Liver (tissue), 9 donors: ENCODE results near the gene PPFIBP1. TPM values are rescaled to one million over a fixed set of nuclear protein-coding genes. Genes with fewer than 3 reads are reported as not detected.
"Not testable (repeated sequence)": the region's sequence is repeated elsewhere in the genome, so short reads cannot be mapped to it uniquely, and the experiment has no call there.

ENCODE experiments used
- DNase-seq: peaks from one replicate; pipeline ENCODE4 v3.0.0-alpha.2; 2017; ENCODE audit warnings: low spot score
- H3K27ac ChIP-seq, 2 donors: one replicate each; pipeline ENCODE4 v1.7.0; 2013; ENCODE audit warnings: inconsistent platforms in 2 of 2, low read length in 2 of 2, control low read depth in 1 of 2, low read depth in 1 of 2, mild to moderate bottlenecking in 1 of 2
- H3K27me3 ChIP-seq, 4 donors: one replicate each; pipeline versions ENCODE4 v1.6.1 to v1.7.0; 2013; ENCODE audit warnings: low read length in 3 of 4, inconsistent platforms in 1 of 4, mild to moderate bottlenecking in 1 of 4, moderate library complexity in 1 of 4; ENCODE audit not compliant: control insufficient read depth in 4 of 4, insufficient read depth in 4 of 4
- H3K36me3 ChIP-seq, 4 donors: one replicate each; pipeline versions ENCODE4 v1.6.1 to v1.7.0; 2013; ENCODE audit warnings: low read length in 3 of 4, mild to moderate bottlenecking in 3 of 4, low read depth in 1 of 4, moderate library complexity in 1 of 4; ENCODE audit not compliant: control insufficient read depth in 4 of 4, insufficient read depth in 3 of 4
- H3K4me1 ChIP-seq, 4 donors: one replicate each; pipeline versions ENCODE4 v1.6.1 to v1.7.0; 2013; ENCODE audit warnings: low read length in 3 of 4, mild to moderate bottlenecking in 3 of 4, moderate library complexity in 1 of 4; ENCODE audit not compliant: control insufficient read depth in 4 of 4, insufficient read depth in 4 of 4
- H3K4me3 ChIP-seq, 3 donors: one replicate each; pipeline versions ENCODE4 v1.6.1 to v1.7.0; 2013; ENCODE audit warnings: low read length in 3 of 3, control low read depth in 1 of 3, low read depth in 1 of 3, mild to moderate bottlenecking in 1 of 3
- H3K9ac ChIP-seq, 2 donors: one replicate each; pipeline ENCODE4 v1.7.0; 2013; ENCODE audit warnings: low read length in 2 of 2, mild to moderate bottlenecking in 2 of 2, moderate library complexity in 2 of 2, control low read depth in 1 of 2, low read depth in 1 of 2
- H3K9me3 ChIP-seq, 4 donors: one replicate each; pipeline versions ENCODE4 v1.6.1 to v1.7.0; 2013; ENCODE audit warnings: low read length in 3 of 4; ENCODE audit not compliant: control insufficient read depth in 4 of 4
- EGR1 ChIP-seq, 2 donors: IDR thresholded peaks; 2 replicates each; pipeline ENCODE4 v1.6.1; 2016 to 2018; ENCODE audit warnings: antibody characterized with exemption in 2 of 2, low read depth in 2 of 2
- FOXA1 ChIP-seq: IDR thresholded peaks from 2 replicates; pipeline ENCODE4 v1.6.1; 2016; ENCODE audit warnings: antibody characterized with exemption
- FOXA2 ChIP-seq: IDR thresholded peaks from 2 replicates; pipeline ENCODE4 v1.6.1; 2016; ENCODE audit warnings: antibody characterized with exemption
- GABPA ChIP-seq, 2 donors: IDR thresholded peaks in 1 of 2; conservative IDR thresholded peaks in 1 of 2; 2 replicates each; pipeline ENCODE4 v1.6.1; 2016; ENCODE audit warnings: antibody characterized with exemption in 2 of 2, mild to moderate bottlenecking in 1 of 2, moderate library complexity in 1 of 2
- HNF4A ChIP-seq, 2 donors: conservative IDR thresholded peaks; 2 replicates each; pipeline ENCODE4 v1.6.1; 2016; ENCODE audit warnings: antibody characterized with exemption in 2 of 2, mild to moderate bottlenecking in 2 of 2
- HNF4G ChIP-seq: IDR thresholded peaks from 2 replicates; pipeline ENCODE4 v1.6.1; 2016; ENCODE audit warnings: antibody characterized with exemption
- JUND ChIP-seq, 2 donors: IDR thresholded peaks; 2 replicates each; pipeline ENCODE4 v1.6.1; 2016; ENCODE audit warnings: antibody characterized with exemption in 2 of 2
- RAD21 ChIP-seq, 2 donors: IDR thresholded peaks; 2 replicates each; pipeline ENCODE4 v1.6.1; 2016; ENCODE audit warnings: antibody characterized with exemption in 2 of 2, mild to moderate bottlenecking in 2 of 2
- REST ChIP-seq: IDR thresholded peaks from 2 replicates; pipeline ENCODE4 v1.6.1; 2016; ENCODE audit warnings: antibody characterized with exemption, mild to moderate bottlenecking
- RXRA ChIP-seq, 2 donors: IDR thresholded peaks; 2 replicates each; pipeline ENCODE4 v1.6.1; 2017 to 2018; ENCODE audit warnings: antibody characterized with exemption in 2 of 2, mild to moderate bottlenecking in 1 of 2
- SP1 ChIP-seq: IDR thresholded peaks from 2 replicates; pipeline ENCODE4 v1.6.1; 2018; ENCODE audit warnings: antibody characterized with exemption, mild to moderate bottlenecking
- TAF1 ChIP-seq: conservative IDR thresholded peaks from 2 replicates; pipeline ENCODE4 v1.6.1; 2016; ENCODE audit warnings: antibody characterized with exemption, mild to moderate bottlenecking
- YY1 ChIP-seq: IDR thresholded peaks from 2 replicates; pipeline ENCODE4 v1.6.1; 2016; ENCODE audit warnings: antibody characterized with exemption, mild to moderate bottlenecking
- ZBTB33 ChIP-seq: IDR thresholded peaks from 2 replicates; pipeline ENCODE4 v1.6.1; 2016; ENCODE audit warnings: antibody characterized with exemption
- WGBS: extraction: QIAGEN DNeasy Blood & Tissue Kit; methylation state at CpG from one replicate; pipeline ENCODE4 v1.1.7; 2013; 5-methylcytosine and 5-hydroxymethylcytosine counted together
- polyA plus RNA-seq, 2 donors: library from polyadenylated mRNA; stranded (reverse) in 1 of 2; unstranded in 1 of 2; fragments of 200-250 nt in 1 of 2; fragments of >200 nt in 1 of 2; fragmentation: Nextera tagmentation in 1 of 2; extraction: Ambion mirVana in 1 of 2; gene quantifications; one replicate each; pipeline versions ENCODE4 v1.2.1 to v1.2.3, GENCODE V29; 2013 to 2015
- total RNA-seq, 2 donors: library from RNA; depleted of rRNA; stranded (reverse); fragments of >200 nt; gene quantifications; one replicate each; pipeline ENCODE4 v1.2.3, GENCODE V29; 2014
- TF ChIP-seq, protein P1 (sequence below): IDR thresholded peaks from 2 replicates; pipeline ENCODE4 v1.6.1; 2016; ENCODE audit warnings: antibody characterized with exemption
- donor health status: healthy.
- donor health status: healthy.
- donor health status: healthy.
- donor health status: healthy.
- donor health status: healthy.

The PPFIBP1 gene
- total and polyA plus RNA-seq, 4 donors: 10.5 to 65.8 (median 17.4) TPM

DNA sequence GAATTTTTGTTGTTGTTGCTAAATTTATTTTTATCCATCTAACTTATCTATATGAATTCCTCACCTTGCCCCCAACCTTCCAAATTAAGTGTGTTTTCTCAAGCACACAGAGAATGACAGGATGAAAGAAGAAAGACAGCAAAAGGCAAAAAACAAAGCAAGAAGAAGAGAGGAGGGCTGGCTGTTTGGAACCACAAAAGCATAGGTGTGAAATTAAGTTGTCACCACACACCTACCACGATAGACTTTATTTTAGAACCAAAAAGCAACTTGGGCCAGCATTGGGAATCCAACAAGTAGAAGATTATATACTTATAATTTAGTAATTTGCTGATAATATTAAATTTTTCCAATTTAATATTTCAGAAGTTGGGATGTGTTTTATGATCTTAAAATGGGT, 113.5 kb downstream of the PPFIBP1 start:
- Histone ChIP-seq H3K9me3 (no peaks in the 10 kb centered on the region), H3K27me3 (no peaks in the 10 kb centered on the region), H3K27ac (no peak overlapping the region), H3K36me3 (peaks cover 0 to 2% (median 0%) of the 10 kb centered on the region in 4 donors), H3K9ac (no peak overlapping the region), H3K4me1 (peaks cover 5 to 13% (median 9%) of the 10 kb centered on the region in 4 donors), H3K4me3 (no peak overlapping the region)
- no peak for DNase-seq
- no peak for TF ChIP-seq JUND (IDR thresholded peaks at IDR 0.05)
- no peak for TF ChIP-seq HNF4A (conservative IDR thresholded peaks at IDR 0.05)
- TF ChIP-seq, protein P1, sequence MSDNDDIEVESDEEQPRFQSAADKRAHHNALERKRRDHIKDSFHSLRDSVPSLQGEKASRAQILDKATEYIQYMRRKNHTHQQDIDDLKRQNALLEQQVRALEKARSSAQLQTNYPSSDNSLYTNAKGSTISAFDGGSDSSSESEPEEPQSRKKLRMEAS: no peak
- TF ChIP-seq EGR1 (IDR thresholded peaks at IDR 0.05; ENCODE audit: low read depth in 2 of 2): no peak
- no peak for TF ChIP-seq REST
- no peak for TF ChIP-seq RXRA (IDR thresholded peaks at IDR 0.05)
- TF ChIP-seq YY1: no peak
- TF ChIP-seq SP1: no peak
- TF ChIP-seq TAF1: no peak
- no peak for TF ChIP-seq GABPA (IDR thresholded peaks at IDR 0.05 in 1 of 2, conservative IDR thresholded peaks at IDR 0.05 in 1 of 2)
- no peak for TF ChIP-seq RAD21 (IDR thresholded peaks at IDR 0.05)
- no peak for TF ChIP-seq ZBTB33
- no peak for TF ChIP-seq HNF4G
- WGBS: 85% methylated on average over 1 of the region's 1 CpG

DNA sequence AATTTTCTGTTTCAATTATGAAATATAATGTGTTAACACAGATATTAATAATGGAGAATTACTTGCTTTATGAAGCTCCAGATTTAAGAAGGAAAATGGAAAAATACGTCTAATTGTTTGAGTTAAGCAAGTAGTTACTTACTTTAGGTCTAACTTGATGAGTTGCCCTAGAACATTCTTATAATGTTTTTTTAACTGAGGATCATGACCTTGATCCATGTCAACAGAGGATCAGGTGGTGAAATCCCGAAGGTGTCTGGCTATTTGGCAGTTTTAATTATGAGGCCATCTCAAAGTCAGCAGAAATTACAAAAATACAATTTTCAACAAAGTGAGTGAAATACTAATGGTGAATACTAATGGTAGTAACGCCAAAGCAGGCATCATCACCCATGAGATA, 115.3 kb downstream of the PPFIBP1 start:
- Histone ChIP-seq H3K4me3 (no peak overlapping the region), H3K36me3 (peaks cover 0 to 2% (median 0%) of the 10 kb centered on the region in 4 donors), H3K27ac (no peak overlapping the region), H3K9ac (no peak overlapping the region), H3K27me3 (no peaks in the 10 kb centered on the region), H3K9me3 (no peaks in the 10 kb centered on the region), H3K4me1 (peaks cover 5 to 12% (median 9%) of the 10 kb centered on the region in 4 donors)
- TF ChIP-seq FOXA1 (peak; percentile 70), JUND (IDR thresholded peaks at IDR 0.05) (no peak), FOXA2 (peak; percentile 87), RXRA (IDR thresholded peaks at IDR 0.05) (peak; percentile 30 to 47), HNF4A (conservative IDR thresholded peaks at IDR 0.05) (peak; percentile 46 to 58)
- TF ChIP-seq, protein P1: no peak
- 30% methylated on average over 3 of the region's 3 CpGs for WGBS
- DNase-seq: no peak

DNA sequence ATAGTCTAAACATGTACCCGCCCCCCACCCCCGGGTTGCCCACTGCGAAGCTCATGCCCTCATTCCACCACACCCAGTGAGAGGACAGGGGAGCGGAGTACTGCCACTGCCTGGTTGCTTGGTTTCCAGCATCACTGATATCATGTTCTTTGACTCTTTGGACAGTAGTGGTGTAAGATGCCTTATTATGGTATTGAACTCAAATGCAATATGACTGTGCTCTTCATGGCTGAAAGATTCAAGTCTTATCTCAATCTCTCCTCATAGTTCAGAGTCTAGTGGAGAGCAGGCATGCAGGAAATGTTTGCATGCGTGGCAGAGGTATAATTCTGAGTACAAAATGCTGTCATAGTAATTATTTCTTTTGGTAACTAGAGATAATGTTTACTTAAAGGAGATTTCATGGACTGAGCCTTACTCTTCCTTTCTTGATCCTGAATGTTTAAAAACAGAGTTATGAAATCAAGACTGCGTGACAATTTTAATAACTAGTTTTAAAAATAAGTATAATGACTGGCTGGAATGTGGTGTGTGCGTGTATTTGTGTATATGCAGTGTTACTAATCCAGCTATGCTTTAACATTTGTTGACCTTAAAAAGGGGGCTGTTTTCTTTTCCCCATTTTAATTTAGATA, 116.7 kb downstream of the PPFIBP1 start:
- H3K27me3 ChIP-seq, H3K36me3 ChIP-seq, H3K9ac ChIP-seq, H3K9me3 ChIP-seq, H3K27ac ChIP-seq, DNase-seq, H3K4me3 ChIP-seq: not testable (repeated sequence)
- WGBS: 82% methylated on average over 7 of the region's 7 CpGs
- H3K4me1 ChIP-seq: peaks cover 5 to 12% (median 9%) of the 10 kb centered on the region in 4 donors

GRCh38 chr12:27642361-27642760, 118.4 kb downstream of the PPFIBP1 start:
- 97% methylated on average over 4 of the region's 4 CpGs for WGBS

More at GRCh38 chr12:27642361-27642760, 118.4 kb downstream of the PPFIBP1 start:
- H3K4me1 ChIP-seq: peaks cover 5 to 12% (median 9%) of the 10 kb centered on the region in 4 donors
- not testable (repeated sequence) for H3K9ac ChIP-seq, H3K9me3 ChIP-seq, H3K36me3 ChIP-seq, H3K27me3 ChIP-seq, H3K27ac ChIP-seq, H3K4me3 ChIP-seq, DNase-seq
